Measurements from ENCODE around the gene FHL2.

DNA sequence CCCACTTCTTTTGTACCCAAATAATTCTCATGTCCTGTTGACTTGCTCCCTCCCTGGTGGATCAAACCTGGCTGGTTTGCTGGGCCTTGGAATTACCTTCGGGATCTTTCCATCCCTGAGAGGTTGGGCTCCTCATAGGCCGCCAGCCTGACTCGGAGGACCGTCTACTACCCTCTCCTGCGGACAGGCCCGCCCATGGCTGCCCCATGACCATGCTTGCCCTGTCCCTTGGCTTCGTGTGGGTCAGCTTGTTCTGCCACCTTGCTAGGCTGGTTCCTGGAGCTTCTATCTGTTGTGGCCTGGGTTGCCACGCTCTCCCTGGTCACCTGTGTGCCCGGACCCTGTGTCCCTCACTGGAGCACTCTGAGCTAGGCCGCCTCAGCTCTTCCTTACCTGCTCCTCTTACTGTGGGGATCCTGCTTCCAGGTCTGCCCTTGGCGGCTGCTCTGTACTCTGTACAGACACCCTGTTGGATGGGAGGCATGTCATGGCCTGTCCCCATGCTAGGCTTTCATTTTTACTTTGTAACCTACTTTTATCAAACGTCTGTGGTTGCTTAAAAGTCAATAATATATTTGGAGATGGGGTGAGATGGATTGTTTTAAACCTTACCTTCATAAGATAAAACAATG, 29.7 kb upstream of the FHL2 start:
- TF ChIP-seq, protein P1, sequence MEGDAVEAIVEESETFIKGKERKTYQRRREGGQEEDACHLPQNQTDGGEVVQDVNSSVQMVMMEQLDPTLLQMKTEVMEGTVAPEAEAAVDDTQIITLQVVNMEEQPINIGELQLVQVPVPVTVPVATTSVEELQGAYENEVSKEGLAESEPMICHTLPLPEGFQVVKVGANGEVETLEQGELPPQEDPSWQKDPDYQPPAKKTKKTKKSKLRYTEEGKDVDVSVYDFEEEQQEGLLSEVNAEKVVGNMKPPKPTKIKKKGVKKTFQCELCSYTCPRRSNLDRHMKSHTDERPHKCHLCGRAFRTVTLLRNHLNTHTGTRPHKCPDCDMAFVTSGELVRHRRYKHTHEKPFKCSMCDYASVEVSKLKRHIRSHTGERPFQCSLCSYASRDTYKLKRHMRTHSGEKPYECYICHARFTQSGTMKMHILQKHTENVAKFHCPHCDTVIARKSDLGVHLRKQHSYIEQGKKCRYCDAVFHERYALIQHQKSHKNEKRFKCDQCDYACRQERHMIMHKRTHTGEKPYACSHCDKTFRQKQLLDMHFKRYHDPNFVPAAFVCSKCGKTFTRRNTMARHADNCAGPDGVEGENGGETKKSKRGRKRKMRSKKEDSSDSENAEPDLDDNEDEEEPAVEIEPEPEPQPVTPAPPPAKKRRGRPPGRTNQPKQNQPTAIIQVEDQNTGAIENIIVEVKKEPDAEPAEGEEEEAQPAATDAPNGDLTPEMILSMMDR (IDR thresholded peaks at IDR 0.05) = no peak
- no peak for TF ChIP-seq POLR2AphosphoS5 (IDR thresholded peaks at IDR 0.05)
- TF ChIP-seq EP300 (IDR thresholded peaks at IDR 0.05; ENCODE audit: low read depth) = no peak
